ENCODE data around the gene SERPINB7.

Gene SERPINB7

GRCh38 chr18:63784787-63785452, 9.7 kb downstream of the SERPINB7 start:
- TF ChIP-seq CTCF (IDR thresholded peaks at IDR 0.05; ENCODE audit: low read depth, low read length, missing control alignments) = no peak
- no peak overlapping the region for H3K4me3 ChIP-seq (replicated peaks; ENCODE audit: low read depth, low read length)
- no peak for DNase-seq (ENCODE audit: extremely low read depth, low read depth)

GRCh38 chr18:63787673-63788072, 12.5 kb downstream of the SERPINB7 start:
- H3K4me3 ChIP-seq (replicated peaks; ENCODE audit: low read depth, low read length) = no peak overlapping the region
- no peak for DNase-seq (ENCODE audit: extremely low read depth, low read depth)
- TF ChIP-seq CTCF (IDR thresholded peaks at IDR 0.05; ENCODE audit: low read depth, low read length, missing control alignments) = no peak

DNA sequence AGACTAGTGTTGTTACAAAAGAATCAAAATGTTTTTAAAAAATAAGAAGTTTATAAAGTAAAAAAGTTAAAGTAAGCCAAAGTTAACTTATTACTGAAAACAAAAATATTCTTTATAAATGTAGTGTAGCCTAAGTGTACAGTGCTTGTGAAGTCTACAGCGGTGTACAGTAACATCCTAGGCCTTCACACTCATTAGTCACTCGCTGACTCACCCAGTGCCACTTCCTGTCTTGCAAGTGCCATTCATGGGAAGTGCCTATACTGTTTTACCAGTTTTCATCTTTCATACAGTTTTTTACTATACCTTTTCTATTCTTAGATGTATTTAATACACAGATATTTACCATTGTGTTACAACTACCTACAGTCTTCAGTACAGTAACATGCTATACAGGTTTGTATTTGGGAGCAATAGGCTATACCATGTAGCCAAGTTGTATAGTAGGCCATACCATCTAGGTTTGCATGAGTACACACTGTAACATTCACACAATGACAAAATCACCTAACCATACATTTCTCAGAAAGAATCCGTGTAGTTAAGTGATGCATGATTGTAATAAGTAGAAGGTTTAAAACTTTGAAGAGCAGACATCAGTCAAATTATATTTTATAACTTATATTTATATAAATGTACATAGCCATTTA, 13.4 kb downstream of the SERPINB7 start:
- H3K4me3 ChIP-seq (replicated peaks; ENCODE audit: low read depth, low read length) = no peak overlapping the region
- no peak for TF ChIP-seq CTCF (IDR thresholded peaks at IDR 0.05; ENCODE audit: low read depth, low read length, missing control alignments)
- peak; percentile 88 for DNase-seq (ENCODE audit: extremely low read depth, low read depth)

DNA sequence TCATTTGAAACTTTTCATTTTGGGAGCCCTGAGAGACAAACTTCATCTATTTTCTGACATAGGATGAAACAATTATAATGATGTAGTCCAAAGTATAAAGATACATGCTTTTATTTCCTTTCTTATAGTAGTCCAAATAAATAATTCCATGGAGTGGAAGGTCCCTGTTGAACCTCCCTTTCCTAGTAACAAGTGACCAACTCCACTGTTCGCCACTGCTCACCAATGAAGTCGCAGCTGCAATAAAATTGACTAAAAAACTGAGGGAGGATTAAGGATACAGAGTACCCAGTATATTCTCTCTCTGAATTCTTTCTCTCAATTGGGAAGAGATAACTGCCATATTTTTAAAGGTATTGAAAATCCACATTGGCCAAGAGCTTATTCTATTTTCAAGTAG, 14.1 kb downstream of the SERPINB7 start:
- DNase-seq (ENCODE audit: extremely low read depth, low read depth) = no peak
- TF ChIP-seq CTCF (IDR thresholded peaks at IDR 0.05; ENCODE audit: low read depth, low read length, missing control alignments) = no peak
- no peak overlapping the region for H3K4me3 ChIP-seq (replicated peaks; ENCODE audit: low read depth, low read length)

DNA sequence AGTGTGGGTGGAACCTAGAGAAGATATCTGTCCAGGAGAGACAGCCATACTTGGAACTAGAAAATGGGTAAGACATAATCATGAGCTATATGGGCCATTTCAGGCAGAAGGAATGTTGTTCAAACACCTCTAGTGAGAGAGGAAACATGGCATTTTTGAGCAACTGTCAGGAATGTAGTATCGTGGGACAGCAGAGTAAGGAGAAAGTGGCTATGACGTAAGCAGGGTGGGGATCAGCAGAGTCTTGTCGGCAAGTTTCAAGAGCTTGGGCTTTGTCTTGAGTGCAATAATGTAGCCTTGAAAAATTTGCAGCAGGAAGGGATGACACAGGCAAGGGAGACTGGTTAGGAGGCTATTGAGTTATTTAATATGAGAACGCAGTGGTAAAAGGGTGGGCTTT, 20.4 kb downstream of the SERPINB7 start:
- DNase-seq (ENCODE audit: extremely low read depth, low read depth) = no peak
- TF ChIP-seq CTCF (IDR thresholded peaks at IDR 0.05; ENCODE audit: low read depth, low read length, missing control alignments) = no peak
- H3K4me3 ChIP-seq (replicated peaks; ENCODE audit: low read depth, low read length) = no peak overlapping the region

DNA sequence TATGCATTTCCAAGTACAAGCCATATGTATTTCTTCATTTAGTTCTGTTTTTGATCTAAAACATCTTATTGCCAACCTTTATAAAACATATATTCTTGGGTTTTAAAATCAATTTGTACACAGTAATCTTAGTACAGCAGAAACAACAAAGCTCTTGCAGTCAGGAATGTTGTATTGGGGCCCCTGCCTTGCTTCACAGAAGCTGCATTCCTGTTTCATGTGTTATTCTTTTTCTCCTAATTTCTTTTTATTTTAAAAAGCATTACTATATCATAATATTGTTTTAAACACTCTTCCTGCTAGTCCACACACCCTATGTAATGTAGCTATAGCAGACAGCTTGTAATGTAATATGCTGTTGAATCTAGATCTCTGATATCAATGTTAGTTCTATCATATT, 24.0 kb downstream of the SERPINB7 start:
- H3K4me3 ChIP-seq (replicated peaks; ENCODE audit: low read depth, low read length) = no peak overlapping the region
- DNase-seq (ENCODE audit: extremely low read depth, low read depth) = no peak
- TF ChIP-seq CTCF (IDR thresholded peaks at IDR 0.05; ENCODE audit: low read depth, low read length, missing control alignments) = no peak

Data from HFF-Myc (cell line).